GDM1 (cell line): Measurements from ENCODE around the gene TRIM46.
A peak's percentile ranks its signal among the peaks of the same experiment; 100 is the strongest.
"Not testable (repeated sequence)": the region's sequence is repeated elsewhere in the genome, so short reads cannot be mapped to it uniquely, and the experiment has no call there.

Source experiments
- DNase-seq: peaks from one replicate; lab custom pipeline; 2025; lab: John Stamatoyannopoulos, UW

TRIM46 gene

DNA sequence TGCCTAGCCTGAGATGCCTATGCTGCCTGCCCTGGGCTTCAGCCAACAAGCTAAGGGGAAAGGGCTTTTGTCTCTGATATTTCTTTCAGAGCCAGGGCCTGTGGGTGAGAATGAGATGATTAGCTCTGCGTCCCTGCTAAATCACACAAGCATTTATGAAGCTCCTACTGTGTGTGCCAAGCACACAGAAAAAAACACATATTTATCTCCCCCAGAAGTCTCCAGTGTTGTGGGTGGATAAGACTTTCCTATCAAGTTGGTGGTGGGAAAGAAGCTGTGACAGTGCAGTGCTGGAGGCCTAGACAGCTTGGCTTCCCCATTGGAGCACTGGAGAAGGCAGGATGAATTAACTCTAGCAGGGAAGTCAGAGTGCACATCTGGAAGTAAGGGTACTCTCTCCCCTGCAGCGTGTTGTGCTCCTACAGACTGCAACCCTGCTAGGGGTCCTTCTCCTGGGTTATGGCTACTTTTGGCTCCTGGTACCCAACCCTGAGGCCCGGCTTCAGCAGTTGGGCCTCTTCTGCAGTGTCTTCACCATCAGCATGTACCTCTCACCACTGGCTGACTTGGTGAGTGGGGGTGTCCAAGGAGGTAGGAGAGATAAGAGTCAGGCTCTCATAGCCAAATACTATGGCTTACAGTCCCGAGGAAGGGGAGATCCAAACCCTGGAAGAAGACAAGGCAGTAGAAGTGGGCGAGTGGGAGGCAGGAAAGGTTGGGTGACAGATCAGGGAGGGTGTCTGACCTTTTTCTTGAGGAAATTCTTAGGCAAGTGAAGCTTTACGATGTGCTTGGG is 36.3 kb upstream of the TRIM46 start:
- DNase-seq, result no peak

DNA sequence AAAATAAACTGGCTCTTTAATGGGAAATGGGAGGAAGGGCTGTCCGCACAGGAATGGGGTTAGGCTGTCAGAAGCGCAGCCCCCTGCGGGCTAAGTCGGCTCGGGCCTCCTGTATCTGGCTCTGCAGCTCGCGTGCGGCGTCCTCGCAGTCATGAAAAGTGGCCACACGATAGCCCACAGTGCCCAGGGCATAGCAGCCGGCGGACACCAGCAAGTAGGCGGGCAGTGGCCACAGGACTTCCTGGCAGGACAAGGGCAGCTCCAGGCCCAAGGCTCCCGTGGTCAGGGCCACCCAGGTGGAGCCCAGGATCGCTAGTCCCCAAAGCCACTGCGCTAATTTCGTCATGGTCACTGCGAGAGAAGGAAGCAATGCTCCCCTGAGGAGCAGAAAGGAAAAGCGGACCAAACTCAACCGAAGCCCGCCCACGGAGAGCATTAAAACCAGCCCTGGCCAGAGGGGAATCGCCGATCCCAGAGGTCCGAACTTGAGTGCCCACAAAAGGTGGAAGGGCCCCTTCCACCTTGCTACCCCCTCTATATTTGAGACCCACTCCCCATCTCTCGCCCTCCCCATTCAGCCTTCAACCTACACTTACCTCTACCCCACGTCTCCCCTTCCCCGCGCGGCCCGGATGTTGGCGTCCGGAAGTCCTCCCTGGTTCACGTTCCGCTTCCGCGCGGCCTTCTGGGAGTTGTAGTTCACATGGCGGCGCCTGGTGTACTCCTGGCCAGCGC is 33.6 kb upstream of the TRIM46 start, which contains the start of gene DPM3:
Gene DPM3, minus strand, starts transcription at position 637 of the 735 bp plus-strand sequence. Its CDS starts 291 bp downstream, at position 346.
- DNase-seq, result peak; percentile 66

GRCh38 chr1:155140630-155140953 is 33.1 kb upstream of the TRIM46 start:
- no peak for DNase-seq

DNA sequence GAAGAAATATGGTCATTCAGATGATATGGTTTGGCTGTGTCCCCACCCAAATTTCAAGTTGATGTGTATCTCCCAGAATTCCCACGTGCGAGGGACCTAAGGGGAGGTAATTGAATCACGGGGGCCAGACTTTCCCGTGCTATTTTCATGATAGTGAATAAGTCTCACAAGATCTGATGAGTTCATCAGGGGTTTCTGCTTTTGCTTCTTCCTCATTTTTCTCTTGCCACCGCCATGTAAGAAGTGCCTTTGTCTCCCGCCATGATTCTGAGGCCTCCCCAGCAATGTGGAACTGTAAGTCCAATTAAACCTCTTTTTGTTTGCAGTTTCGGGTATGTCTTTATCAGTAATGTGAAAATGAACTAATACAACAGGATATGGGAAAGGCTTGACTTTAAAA is 31.9 kb upstream of the TRIM46 start:
- no peak for DNase-seq

DNA sequence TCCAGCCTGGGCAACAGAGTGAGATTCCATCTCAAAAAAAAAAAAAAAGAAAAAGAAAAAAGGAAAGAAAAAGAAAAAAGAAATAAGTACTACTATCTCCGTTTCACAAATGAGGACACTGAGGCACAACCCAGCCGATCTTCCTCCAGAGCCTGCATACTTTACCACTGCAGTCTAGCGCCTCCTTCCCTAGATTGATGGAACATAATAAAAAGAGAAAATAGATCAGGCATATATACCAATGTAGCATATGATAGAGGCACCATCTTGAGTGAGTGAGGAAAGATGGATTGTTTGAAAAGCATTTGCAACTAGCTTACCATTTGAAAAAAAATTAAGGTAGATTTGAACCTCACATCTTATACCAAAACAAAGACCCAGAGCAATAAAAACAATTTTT is 28.2 kb upstream of the TRIM46 start:
- DNase-seq, result no peak

GRCh38 chr1:155155996-155156643 is 17.5 kb upstream of the TRIM46 start:
- DNase-seq, result not testable (repeated sequence)

DNA sequence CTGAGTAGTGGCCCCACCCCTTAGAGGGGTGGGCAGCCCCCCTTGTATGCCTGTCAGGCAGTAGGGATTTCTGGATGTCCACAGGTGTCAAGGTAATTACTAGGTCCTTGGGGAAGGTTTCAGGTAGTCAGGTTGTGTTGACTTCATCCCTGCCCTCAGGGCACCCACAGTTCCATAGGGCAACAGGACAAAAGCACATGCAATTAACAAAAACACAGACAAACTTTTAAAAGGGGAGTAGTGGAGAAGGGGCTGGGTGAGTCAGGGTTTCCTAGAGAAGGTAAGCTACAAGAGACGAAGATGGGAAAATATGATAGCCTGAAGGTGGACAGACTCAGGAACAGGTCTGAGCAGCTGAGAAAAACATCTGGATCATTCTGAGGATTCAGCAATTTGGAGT is 14.7 kb upstream of the TRIM46 start:
- DNase-seq, result no peak

- no peak for DNase-seq
Observed at GRCh38 chr1:155160128-155160527, 13.5 kb upstream of the TRIM46 start.

DNA sequence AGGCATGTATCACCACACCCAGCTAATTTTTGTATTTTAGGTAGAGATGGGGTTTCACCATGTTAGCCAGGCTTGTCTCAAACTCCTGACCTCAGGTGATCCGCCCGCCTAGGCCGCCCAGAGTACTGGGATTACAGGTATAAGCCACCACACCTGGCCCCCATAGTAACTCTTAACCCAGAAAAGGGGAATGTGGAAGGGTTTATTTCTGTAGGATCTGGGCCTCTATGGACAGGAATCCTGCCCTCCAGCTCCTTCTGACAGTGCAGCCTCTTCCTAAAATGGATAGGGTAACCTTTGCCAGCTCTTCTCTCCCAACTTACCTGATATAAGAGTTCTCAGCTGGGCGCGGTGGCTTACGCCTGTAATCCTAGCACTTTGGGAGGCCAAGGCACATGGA is 11.0 kb upstream of the TRIM46 start:
- not testable (repeated sequence) for DNase-seq

GRCh38 chr1:155163785-155164184 is 9.9 kb upstream of the TRIM46 start:
- not testable (repeated sequence) for DNase-seq

GRCh38 chr1:155164625-155165024 is 9.0 kb upstream of the TRIM46 start:
- not testable (repeated sequence) for DNase-seq

DNA sequence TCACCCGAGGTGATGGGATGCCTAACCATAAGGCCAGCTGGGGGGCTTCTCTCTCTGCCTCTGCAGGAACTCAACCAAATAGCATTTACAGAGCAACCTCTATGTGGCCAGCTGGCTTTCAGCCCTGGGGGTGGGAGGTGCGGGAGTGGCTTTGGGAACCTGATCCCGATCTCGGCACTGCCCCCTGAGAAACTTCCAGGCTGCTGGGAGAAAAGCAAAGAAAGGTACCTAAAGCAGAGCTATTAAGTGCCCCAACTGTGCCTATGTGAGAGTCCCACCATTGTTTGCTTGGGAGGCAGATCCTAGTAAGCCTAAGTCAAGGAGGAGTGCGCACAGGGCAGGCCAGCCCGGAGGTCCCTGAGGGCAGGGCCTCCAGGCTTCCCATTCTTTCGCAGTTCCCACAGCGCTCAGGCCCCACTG is 7.6 kb upstream of the TRIM46 start:
- no peak for DNase-seq

DNA sequence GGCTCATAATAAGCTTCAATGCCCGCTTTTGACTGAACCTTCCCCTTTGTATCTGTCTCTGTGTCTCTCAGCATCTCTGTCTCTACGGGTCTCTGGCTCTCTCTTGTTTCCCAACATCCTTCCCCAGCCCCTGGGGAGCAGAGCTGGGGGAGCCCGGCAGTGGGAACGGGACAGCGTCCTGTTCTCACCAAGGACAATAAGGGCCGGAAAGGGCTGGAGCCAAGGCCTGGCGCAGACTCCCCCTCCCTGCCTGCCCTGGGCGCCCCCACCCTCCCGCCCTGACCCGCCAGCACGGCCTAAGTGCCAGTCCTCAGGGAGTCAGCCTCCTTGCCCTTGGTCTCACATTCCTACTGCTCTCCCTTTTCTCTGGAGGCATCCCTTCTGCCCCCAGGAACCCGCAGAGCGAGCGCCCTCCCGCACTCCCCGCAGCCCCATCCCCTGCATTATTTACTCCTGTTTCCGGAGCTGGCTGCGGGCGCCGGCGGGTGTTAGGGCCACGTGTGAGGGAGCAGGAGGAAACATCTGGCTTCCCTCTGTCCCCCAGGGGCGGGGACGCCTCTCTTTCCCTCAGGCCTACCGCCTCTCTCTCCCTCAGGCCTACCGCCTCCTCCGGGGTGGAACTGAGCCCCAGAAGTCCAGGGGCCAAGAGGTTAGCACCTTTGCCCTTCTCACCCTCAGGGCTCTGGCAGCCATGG is 7.0 kb upstream of the TRIM46 start:
- DNase-seq, result peak; percentile 83

DNA sequence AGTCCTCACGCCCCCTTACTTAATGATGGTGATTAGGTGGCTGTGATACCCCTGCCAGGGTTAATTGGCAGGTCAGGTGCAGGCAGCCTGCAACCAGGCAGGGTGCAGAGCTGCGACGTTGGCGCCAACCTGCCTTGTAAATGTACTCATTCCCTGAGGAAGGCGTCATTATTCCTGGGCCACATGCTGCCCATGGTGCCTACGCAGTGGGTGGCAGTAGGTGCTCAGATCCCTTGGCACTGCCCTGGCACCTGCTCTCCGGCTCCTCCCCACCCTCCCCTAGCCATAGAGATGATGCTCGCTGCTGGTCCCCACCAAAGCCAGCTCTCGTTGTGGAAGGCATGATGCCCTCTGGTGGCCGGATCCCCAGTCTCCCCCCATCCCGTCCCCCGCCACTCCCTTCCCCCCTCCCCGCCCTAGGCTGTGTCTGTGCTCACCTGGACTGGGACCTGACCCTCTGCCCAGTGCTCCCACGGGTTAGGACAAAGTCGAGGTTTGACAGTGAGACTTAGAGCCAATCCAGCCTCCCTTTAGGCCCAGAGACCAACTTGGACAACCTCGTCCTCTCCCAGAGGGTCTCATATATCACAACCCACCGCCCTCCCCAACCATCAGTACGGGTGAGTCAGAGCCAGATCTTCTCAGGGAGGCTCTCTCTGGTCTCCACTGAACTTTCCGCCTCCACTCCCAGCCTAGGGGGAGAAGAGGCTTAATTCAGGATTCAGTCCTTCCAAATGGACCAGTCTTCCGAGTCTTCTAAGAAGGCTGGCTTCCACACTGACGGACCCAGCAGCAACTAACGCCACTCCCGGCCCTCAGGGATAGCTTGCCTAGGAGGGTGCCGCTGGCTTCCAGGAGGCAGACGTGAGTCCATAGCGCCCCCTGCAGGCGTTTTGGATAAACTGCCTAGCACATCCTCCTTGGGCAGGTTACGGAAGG is 6.2 kb upstream of the TRIM46 start:
- DNase-seq, result peak; percentile 83

GRCh38 chr1:155168105-155168445 is 5.6 kb upstream of the TRIM46 start:
- not testable (repeated sequence) for DNase-seq

DNA sequence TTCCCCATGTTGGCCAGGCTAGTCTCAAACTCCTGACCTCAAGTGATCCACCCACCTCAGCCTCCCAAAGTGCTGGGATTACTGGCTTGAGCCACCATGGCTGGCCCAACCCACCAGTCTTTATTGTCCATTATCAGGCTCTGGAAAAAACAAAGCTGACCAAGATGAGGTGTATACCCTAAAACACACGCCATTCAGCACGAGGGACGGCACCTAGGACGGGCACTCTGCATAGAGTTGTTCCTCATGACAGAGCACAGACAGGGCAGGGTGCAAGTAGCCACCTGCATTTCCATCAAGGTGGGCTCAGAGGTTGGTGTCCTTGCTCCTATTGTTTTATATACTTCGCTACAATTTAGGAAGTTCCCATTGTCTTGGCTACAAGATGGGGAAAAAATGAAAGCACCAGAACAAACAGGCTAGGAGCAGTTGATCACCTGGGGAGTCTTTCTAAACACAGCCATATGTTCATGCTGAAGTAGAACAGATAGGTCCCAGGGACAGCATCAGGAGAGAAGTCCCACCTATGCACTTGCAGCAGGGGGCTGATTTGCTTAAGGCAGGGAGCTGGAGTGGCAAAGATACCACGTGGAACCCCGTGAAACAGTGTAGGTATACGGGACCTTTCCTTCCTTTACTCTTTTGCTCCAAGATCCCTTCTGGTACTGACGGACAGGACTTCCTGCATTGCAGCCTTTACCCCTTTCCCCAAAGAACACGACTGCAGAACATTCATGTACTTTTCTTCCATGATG is 5.0 kb upstream of the TRIM46 start:
- no peak for DNase-seq

GRCh38 chr1:155169541-155169940 is 4.1 kb upstream of the TRIM46 start:
- no peak for DNase-seq

DNA sequence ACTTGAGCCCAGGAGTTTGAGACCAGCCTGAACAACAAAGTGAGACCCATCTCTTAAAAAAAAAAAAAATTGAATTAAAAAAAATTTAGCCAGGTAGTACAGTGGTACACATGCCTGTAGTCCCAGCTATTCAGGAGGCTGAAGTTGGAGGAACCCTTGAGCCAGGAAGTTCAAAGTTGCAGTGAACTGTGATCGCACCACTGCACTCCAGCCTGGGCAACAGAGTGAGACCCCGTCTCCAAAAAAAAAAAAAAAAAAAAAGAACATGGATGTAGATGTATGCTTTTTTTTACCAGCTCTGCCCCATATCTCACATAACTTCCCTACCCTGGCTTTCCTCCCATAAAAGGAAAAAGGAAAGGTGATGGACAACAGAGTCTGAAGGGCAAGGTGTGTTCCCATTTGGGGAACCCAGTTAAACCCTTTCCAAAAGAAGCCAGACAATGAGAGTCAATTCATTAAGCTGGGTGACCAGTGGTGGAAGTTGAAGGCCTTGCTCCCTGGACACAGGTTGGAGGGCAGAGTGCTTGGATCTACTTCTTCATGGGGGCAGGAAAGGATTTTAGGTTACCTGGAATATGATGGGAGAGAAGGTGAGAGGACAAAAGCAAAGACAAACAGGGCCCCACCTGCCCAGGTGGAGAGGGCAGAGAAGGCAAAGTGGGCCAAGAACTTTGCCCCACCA is 3.4 kb upstream of the TRIM46 start:
- DNase-seq, result no peak

DNA sequence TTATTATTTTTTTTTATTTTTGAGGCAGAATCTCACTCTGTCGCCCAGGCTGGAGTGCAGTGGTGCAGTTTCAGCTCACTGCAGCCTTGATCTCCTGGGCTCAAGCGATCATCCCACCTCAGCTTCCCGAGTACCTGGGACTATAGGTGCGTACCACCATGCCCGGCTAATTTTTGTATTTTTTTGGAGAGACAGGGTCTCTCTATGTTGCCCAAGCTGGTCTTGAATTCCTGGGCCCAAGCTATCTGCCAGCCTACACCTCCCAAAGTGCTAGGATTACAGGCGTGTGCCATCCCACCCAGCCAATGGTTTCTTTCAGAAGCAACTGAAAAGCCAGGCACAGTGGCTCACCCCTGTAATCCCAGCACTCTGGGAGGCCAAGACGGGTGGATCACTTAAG is 2.8 kb upstream of the TRIM46 start:
- DNase-seq, result no peak
